ENCODE results near the gene CFAP251. TPM values are rescaled to one million over a fixed set of nuclear protein-coding genes. Genes with fewer than 3 reads are reported as not detected.

The CFAP251 gene
- total and polyA plus RNA-seq, 2 donors (not counting 3 experiments of a cell fraction or from before 2014, with no cell fraction given), result 3.3 to 4.0 TPM

DNA sequence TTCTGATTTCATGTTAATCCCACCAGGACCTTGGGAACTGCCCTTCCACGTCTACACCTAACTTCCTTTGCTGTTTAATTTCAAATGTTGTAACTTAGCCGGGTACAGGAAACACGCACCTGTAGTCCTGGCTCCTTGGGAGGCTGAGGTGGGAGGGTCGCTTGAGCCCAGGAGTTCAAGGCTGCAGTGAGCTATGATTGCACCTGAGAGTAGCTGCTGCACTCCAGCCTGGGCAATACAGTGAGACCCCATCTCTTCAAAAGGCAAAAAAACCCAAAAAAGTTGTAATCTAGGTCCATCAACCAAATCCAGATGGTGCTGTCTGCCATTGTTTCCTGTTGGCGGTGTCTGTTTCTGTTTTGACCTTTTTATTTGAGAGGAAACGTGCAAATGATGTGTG is 117.8 kb downstream of the CFAP251 start:
- no peak overlapping the region for H3K27ac ChIP-seq (ENCODE audit: insufficient read depth, low read depth, low read length)
- intact Hi-C loops (cut with micrococcal nuclease) (no loop called here), dilution Hi-C loops (cut with MboI; ENCODE audit: extremely low pct_ligation_motif_present, low sequenced_read_pairs) (no loop called here)
- BruUV-seq (replicated peaks), result no TSS peak
- no peak overlapping the region for H3K4me2 ChIP-seq (ENCODE audit: insufficient read depth, low read length)
- no peaks in the 10 kb centered on the region for H3K9me1 ChIP-seq (replicated peaks; ENCODE audit: control insufficient read depth, extremely low read depth, insufficient read depth, low read length)
- H3K4me3 ChIP-seq (replicated peaks in 1 of 3; ENCODE audit: insufficient read depth in 1 of 3, low read depth in 1 of 3, low read length in 3 of 3), result no peak overlapping the region
- H3K4me1 ChIP-seq (ENCODE audit: control insufficient read depth, extremely low read depth, insufficient read depth, low read length), result no peaks in the 10 kb centered on the region
- no peaks in the 10 kb centered on the region for H3K36me3 ChIP-seq (ENCODE audit: control insufficient read depth in 2 of 2, extremely low read depth in 1 of 2, insufficient read depth in 2 of 2, low read length in 2 of 2)
- ChIA-PET CTCF (interaction anchor here (0.8 kb wide), 1 partner anchor 11 kb away, joined by 3 read pairs; no protein-coding TSS in a partner anchor), POLR2A (no interaction called here)
- FAIRE-seq (no peak), DNase-seq (ENCODE audit: low read depth, low spot score) (no peak)
- H3K27me3 ChIP-seq (ENCODE audit: control insufficient read depth in 2 of 2, insufficient read depth in 2 of 2, low read length in 2 of 2), result no peaks in the 10 kb centered on the region
- H2AFZ ChIP-seq (ENCODE audit: low read depth, low read length), result no peak overlapping the region
- no peaks in the 10 kb centered on the region for H3K79me2 ChIP-seq (ENCODE audit: control insufficient read depth, insufficient read depth, low read length)
- H3K9ac ChIP-seq (replicated peaks; ENCODE audit: extremely low read depth, insufficient read depth, low read length), result no peak overlapping the region
- no peaks in the 10 kb centered on the region for H4K20me1 ChIP-seq (replicated peaks; ENCODE audit: control insufficient read depth, extremely low read depth, insufficient read depth, low read length)
- no peaks in the 10 kb centered on the region for H3K9me3 ChIP-seq (replicated peaks; ENCODE audit: control insufficient read depth, insufficient read depth, low read length)
- no peak for TF ChIP-seq EZH2 (IDR thresholded peaks at IDR 0.05; ENCODE audit: borderline replicate concordance, low read depth, low read length, severe bottlenecking)
- TF ChIP-seq, protein P1, sequence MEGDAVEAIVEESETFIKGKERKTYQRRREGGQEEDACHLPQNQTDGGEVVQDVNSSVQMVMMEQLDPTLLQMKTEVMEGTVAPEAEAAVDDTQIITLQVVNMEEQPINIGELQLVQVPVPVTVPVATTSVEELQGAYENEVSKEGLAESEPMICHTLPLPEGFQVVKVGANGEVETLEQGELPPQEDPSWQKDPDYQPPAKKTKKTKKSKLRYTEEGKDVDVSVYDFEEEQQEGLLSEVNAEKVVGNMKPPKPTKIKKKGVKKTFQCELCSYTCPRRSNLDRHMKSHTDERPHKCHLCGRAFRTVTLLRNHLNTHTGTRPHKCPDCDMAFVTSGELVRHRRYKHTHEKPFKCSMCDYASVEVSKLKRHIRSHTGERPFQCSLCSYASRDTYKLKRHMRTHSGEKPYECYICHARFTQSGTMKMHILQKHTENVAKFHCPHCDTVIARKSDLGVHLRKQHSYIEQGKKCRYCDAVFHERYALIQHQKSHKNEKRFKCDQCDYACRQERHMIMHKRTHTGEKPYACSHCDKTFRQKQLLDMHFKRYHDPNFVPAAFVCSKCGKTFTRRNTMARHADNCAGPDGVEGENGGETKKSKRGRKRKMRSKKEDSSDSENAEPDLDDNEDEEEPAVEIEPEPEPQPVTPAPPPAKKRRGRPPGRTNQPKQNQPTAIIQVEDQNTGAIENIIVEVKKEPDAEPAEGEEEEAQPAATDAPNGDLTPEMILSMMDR (IDR thresholded peaks at IDR 0.05; ENCODE audit: extremely low read depth in 1 of 2, insufficient read depth in 1 of 2, low read depth in 1 of 2, low read length in 2 of 2), result no peak
- TF ChIP-seq, protein P2, sequence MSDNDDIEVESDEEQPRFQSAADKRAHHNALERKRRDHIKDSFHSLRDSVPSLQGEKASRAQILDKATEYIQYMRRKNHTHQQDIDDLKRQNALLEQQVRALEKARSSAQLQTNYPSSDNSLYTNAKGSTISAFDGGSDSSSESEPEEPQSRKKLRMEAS (IDR thresholded peaks at IDR 0.05; ENCODE audit: insufficient read depth, insufficient read length), result no peak
- TF ChIP-seq MYC (IDR thresholded peaks at IDR 0.05; ENCODE audit: low read depth, low read length), result no peak
- TF ChIP-seq JUN (IDR thresholded peaks at IDR 0.05; ENCODE audit: borderline replicate concordance, insufficient read depth, insufficient read length, low read depth), result no peak
- no peak for TF ChIP-seq POLR2AphosphoS5 (IDR thresholded peaks at IDR 0.05; ENCODE audit: insufficient read depth, low read depth, low read length)
- TF ChIP-seq POLR2A (IDR thresholded peaks at IDR 0.05; ENCODE audit: low read depth, low read length), result no peak
- no peak for TF ChIP-seq GATA2 (IDR thresholded peaks at IDR 0.05; ENCODE audit: insufficient read depth, insufficient read length, low read depth, low read length)
- no peak for TF ChIP-seq FOS (IDR thresholded peaks at IDR 0.05; ENCODE audit: borderline replicate concordance, insufficient read depth, low read length)
